IMR-90 (cell line): ENCODE results near the gene CCDC63. TPM values are rescaled to one million over a fixed set of nuclear protein-coding genes. Genes with fewer than 3 reads are reported as not detected.

Source experiments
- ATAC-seq: fragments of 200-7000 bp; cut with Tn5 transposase; 2 replicates; pipeline ENCODE4 v1.9.1; 2020; ENCODE audit warnings: low read depth, mild to moderate bottlenecking, moderate library complexity
- BruUV-seq: library from RNA; stranded (reverse); fragments of 400-500 nt; replicated peaks from 2 replicates; lab custom pipeline; 2021; lab: Mats Ljungman, UMichigan
- CTCF ChIA-PET: fragments of 300-600 bp; formaldehyde crosslinking; extraction: SDS; loops from one replicate; lab custom pipeline; 2021; ENCODE audit warnings: antibody characterized with exemption; lab: Yijun Ruan, JAX
- POLR2A ChIA-PET: fragments of 300-600 bp; sonication (Branson Sonifier 250); formaldehyde crosslinking; loops from one replicate; lab custom pipeline; 2022; ENCODE audit warnings: antibody characterized with exemption; ENCODE audit not compliant: unreplicated experiment; lab: Charles Lee
- DNase-seq: peaks from one replicate; pipeline ENCODE4 v3.0.0; 2013
- H2AFZ ChIP-seq: replicated peaks from 2 replicates; pipeline ENCODE3; 2013; ENCODE audit warnings: low read length, mild to moderate bottlenecking; ENCODE audit not compliant: poor library complexity
- H2AK5ac ChIP-seq: 2 replicates; pipeline ENCODE4 v1.6.1; 2013; ENCODE audit warnings: low read depth, low read length, inconsistent platforms
- H2AK9ac ChIP-seq: replicated peaks from 2 replicates; pipeline ENCODE3; 2013; ENCODE audit warnings: mild to moderate bottlenecking, low read depth, low read length, moderate library complexity; ENCODE audit not compliant: poor library complexity
- H2BK120ac ChIP-seq: 2 replicates; pipeline ENCODE4 v1.6.1; 2013; ENCODE audit warnings: low read depth, low read length, inconsistent platforms
- H2BK15ac ChIP-seq: 3 replicates; pipeline ENCODE4 v1.6.1; 2013; ENCODE audit warnings: low read depth, low read length, inconsistent platforms
- H2BK20ac ChIP-seq: 2 replicates; pipeline ENCODE4 v1.6.1; 2013; ENCODE audit warnings: low read depth, mild to moderate bottlenecking, inconsistent platforms, low read length, moderate library complexity
- H2BK5ac ChIP-seq: 2 replicates; pipeline ENCODE4 v1.6.1; 2013; ENCODE audit warnings: mild to moderate bottlenecking, low read depth, low read length, inconsistent platforms; ENCODE audit not compliant: poor library complexity, severe bottlenecking
- H3K14ac ChIP-seq: replicated peaks from 2 replicates; pipeline ENCODE4 v1.6.1; 2013; ENCODE audit warnings: low read depth, low read length, inconsistent platforms
- H3K18ac ChIP-seq: 2 replicates; pipeline ENCODE4 v1.6.1; 2013; ENCODE audit warnings: low read depth, low read length, control low read depth
- H3K23ac ChIP-seq: 2 replicates; pipeline ENCODE4 v1.6.1; 2013; ENCODE audit warnings: low read depth, low read length, inconsistent platforms
- H3K27ac ChIP-seq: 2 replicates; pipeline ENCODE4 v1.5.1; 2013; ENCODE audit warnings: mild to moderate bottlenecking, control low read depth, low read length; ENCODE audit not compliant: insufficient read depth
- H3K27me3 ChIP-seq: 2 replicates; pipeline ENCODE4 v1.6.1; 2013; ENCODE audit warnings: low read length; ENCODE audit not compliant: control insufficient read depth, insufficient read depth
- H3K36me3 ChIP-seq: 2 replicates; pipeline ENCODE4 v1.6.1; 2013; ENCODE audit warnings: low read length, mixed read lengths; ENCODE audit not compliant: control insufficient read depth, insufficient read depth
- H3K4ac ChIP-seq: 2 replicates; pipeline ENCODE4 v1.6.1; 2013; ENCODE audit warnings: low read depth, low read length, inconsistent platforms
- H3K4me1 ChIP-seq: 2 replicates; pipeline ENCODE4 v1.6.1; 2013; ENCODE audit warnings: low read length, mixed read lengths; ENCODE audit not compliant: control insufficient read depth, insufficient read depth
- H3K4me2 ChIP-seq: 2 replicates; pipeline ENCODE4 v1.6.1; 2013; ENCODE audit warnings: low read depth, mild to moderate bottlenecking, control low read depth, low read length, moderate library complexity
- H3K4me3 ChIP-seq: 2 replicates; pipeline ENCODE4 v1.5.1; 2013; ENCODE audit warnings: low read depth, mild to moderate bottlenecking, control low read depth, low read length, moderate library complexity; ENCODE audit not compliant: insufficient read depth
- H3K56ac ChIP-seq: 2 replicates; pipeline ENCODE4 v1.6.1; 2013; ENCODE audit warnings: low read length, inconsistent platforms; ENCODE audit not compliant: insufficient read depth; ENCODE audit errors: extremely low read depth
- H3K79me1 ChIP-seq, 2 experiments: 2 replicates each; pipeline ENCODE4 v1.6.1; 2013; ENCODE audit warnings: low read length in 2 of 2, inconsistent platforms in 1 of 2, low read depth in 1 of 2
- H3K9ac ChIP-seq: 2 replicates; pipeline ENCODE4 v1.6.1; 2013; ENCODE audit warnings: low read depth, low read length, control low read depth
- H3K9me1 ChIP-seq: 2 replicates; pipeline ENCODE4 v1.6.1; 2013; ENCODE audit warnings: low read length, inconsistent platforms; ENCODE audit not compliant: insufficient read depth
- H3K9me3 ChIP-seq: 2 replicates; pipeline ENCODE4 v1.6.1; 2013; ENCODE audit warnings: low read length; ENCODE audit not compliant: control insufficient read depth, insufficient read depth
- H4K20me1 ChIP-seq: 2 replicates; pipeline ENCODE4 v1.6.1; 2013; ENCODE audit warnings: low read length, inconsistent platforms; ENCODE audit not compliant: insufficient read depth
- H4K5ac ChIP-seq: 2 replicates; pipeline ENCODE4 v1.6.1; 2013; ENCODE audit warnings: mild to moderate bottlenecking, low read depth, low read length, control low read depth
- H4K8ac ChIP-seq, 2 experiments: 2 replicates each; pipeline ENCODE4 v1.6.1; 2013; ENCODE audit warnings: low read depth in 2 of 2, low read length in 2 of 2, control low read depth in 1 of 2, inconsistent platforms in 1 of 2
- H4K91ac ChIP-seq: 2 replicates; pipeline ENCODE4 v1.6.1; 2013; ENCODE audit warnings: low read depth, low read length, inconsistent platforms; ENCODE audit not compliant: insufficient read depth
- CEBPB ChIP-seq: IDR thresholded peaks from 2 replicates; pipeline ENCODE4 v1.6.1; 2012; ENCODE audit warnings: low read depth, low read length, improper control_type of control experiment
- CHD1 ChIP-seq: IDR thresholded peaks from 2 replicates; pipeline ENCODE4 v1.6.1; 2012; ENCODE audit warnings: low read depth, low read length, improper control_type of control experiment
- FOS ChIP-seq: fragments of 150-350 bp; IDR thresholded peaks from 2 replicates; pipeline ENCODE4 v1.6.1; 2016; ENCODE audit warnings: low read depth, low read length
- NFE2L2 ChIP-seq: fragments of 150-350 bp; IDR thresholded peaks from 2 replicates; pipeline ENCODE4 v1.6.1; 2016; ENCODE audit warnings: low read depth, mild to moderate bottlenecking, low read length
- POLR2A ChIP-seq: IDR thresholded peaks from 2 replicates; pipeline ENCODE4 v1.6.1; 2012; ENCODE audit warnings: mild to moderate bottlenecking, low read depth, low read length
- RCOR1 ChIP-seq: IDR thresholded peaks from 2 replicates; pipeline ENCODE4 v1.6.1; 2012; ENCODE audit warnings: mild to moderate bottlenecking, low read length, improper control_type of control experiment; ENCODE audit not compliant: insufficient replicate concordance
- RFX5 ChIP-seq: IDR thresholded peaks from 2 replicates; pipeline ENCODE4 v1.8.0; 2012; ENCODE audit warnings: low read depth, mild to moderate bottlenecking, low read length, moderate library complexity
- WGBS, 2 experiments: methylation state at CpG; one replicate each; pipeline versions ENCODE4 v1.1.5 to v1.1.7; 2013; ENCODE audit warnings: missing lambda C conversion rate in 2 of 2; ENCODE audit not compliant: insufficient read length in 1 of 2; ENCODE audit errors: extremely low coverage in 2 of 2; 5-methylcytosine and 5-hydroxymethylcytosine counted together
- dilution Hi-C: fragments of 300-500 bp; cut with HindIII; formaldehyde crosslinking; loops from one replicate; pipeline ENCODE4 v1.14.3; 2018; ENCODE audit warnings: low sequenced_read_pairs; ENCODE audit not compliant: unreplicated experiment
- in situ Hi-C: fragments of 300-500 bp; cut with MboI; formaldehyde crosslinking; loops from 3 replicates; pipeline ENCODE4 v1.14.3; 2019; ENCODE audit warnings: low sequenced_read_pairs, inconsistent platforms, mixed read lengths
- intact Hi-C: fragments of 100-400 bp; cut with micrococcal nuclease; formaldehyde crosslinking; loops from 2 replicates; pipeline ENCODE4 v1.10.0; 2022
- polyA plus RNA-seq, 3 experiments: library from polyadenylated mRNA; depleted of rRNA; stranded (reverse); fragments of >200 nt; gene quantifications; 2 replicates each; pipeline ENCODE4 v1.2.3, GENCODE V29; 2012; ENCODE audit warnings: low replicate concordance in 1 of 3
- total RNA-seq: library from RNA; depleted of rRNA; stranded (reverse); fragments of >200 nt; gene quantifications from 2 replicates; pipeline ENCODE4 v1.2.3, GENCODE V29; 2012
- TF ChIP-seq, protein P1 (sequence below): fragments of 150-350 bp; IDR thresholded peaks from 2 replicates; pipeline ENCODE4 v1.6.1; 2017; ENCODE audit warnings: mild to moderate bottlenecking, antibody characterized with exemption, low read length, low read depth
- TF ChIP-seq, protein P2 (sequence below): conservative IDR thresholded peaks from 2 replicates; pipeline ENCODE4 v1.5.1; 2012; ENCODE audit warnings: mild to moderate bottlenecking, low read depth, low read length, improper control_type of control experiment

The CCDC63 gene
- total and polyA plus RNA-seq, 2 of the 4 experiments (the other 2 are of a cell fraction) = not detected

DNA sequence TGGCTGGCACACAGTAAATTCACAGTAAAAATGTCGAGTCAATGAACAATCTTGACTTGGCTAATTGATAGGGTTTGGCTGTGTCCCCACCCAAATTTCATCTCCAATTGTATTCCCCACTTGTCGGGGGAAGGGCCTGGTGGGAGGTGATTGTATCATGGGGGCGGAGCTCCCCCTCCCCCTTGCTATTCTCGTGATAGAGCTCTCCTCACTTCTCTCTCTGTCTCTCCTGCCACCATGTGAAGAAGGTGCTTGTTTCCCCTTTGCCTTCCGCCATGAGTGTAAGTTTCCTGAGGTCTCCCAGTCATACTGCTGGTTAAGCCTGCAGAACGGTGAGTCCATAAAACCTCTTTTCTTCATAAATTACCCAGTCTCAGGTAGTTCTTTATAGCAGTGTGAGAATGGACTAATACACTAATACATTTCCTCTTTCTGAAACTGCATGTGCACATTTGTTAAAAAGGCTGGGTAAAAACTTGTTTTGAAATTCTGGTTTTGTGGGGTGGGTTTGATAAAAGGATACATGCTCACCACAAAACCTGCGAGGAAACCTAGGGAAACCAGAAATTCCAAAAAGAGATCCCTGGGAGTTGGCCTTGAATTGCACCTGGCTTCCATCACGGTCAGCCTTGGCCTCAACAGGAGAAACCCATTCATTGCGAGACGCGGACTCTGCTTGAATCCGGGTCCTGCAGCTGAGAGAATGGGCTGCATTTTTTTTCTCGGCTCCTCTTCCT, 89.7 kb downstream of the CCDC63 start:
- no peak overlapping the region for H3K14ac ChIP-seq
- H2BK5ac ChIP-seq = no peak overlapping the region
- H3K4me3 ChIP-seq = no peak overlapping the region
- CTCF ChIA-PET = interaction anchor here (1.0 kb wide), 1 partner anchor 377 kb away, joined by 7 read pairs; no protein-coding TSS in a partner anchor
- no peak overlapping the region for H4K8ac ChIP-seq
- intact Hi-C loops (loop anchor here (1.0 kb wide), 2 partner anchors 362 to 377 kb away; no protein-coding TSS in a partner anchor), in situ Hi-C loops (loop anchor here (10.0 kb wide), 1 partner anchor 378 kb away; no protein-coding TSS in a partner anchor), dilution Hi-C loops (no loop called here)
- H4K5ac ChIP-seq = no peak overlapping the region
- BruUV-seq = no TSS peak
- DNase-seq = no peak
- no peak overlapping the region for H3K23ac ChIP-seq
- H3K27me3 ChIP-seq = peaks cover 4% of the 10 kb centered on the region
- ATAC-seq = no peak
- TF ChIP-seq, protein P1, sequence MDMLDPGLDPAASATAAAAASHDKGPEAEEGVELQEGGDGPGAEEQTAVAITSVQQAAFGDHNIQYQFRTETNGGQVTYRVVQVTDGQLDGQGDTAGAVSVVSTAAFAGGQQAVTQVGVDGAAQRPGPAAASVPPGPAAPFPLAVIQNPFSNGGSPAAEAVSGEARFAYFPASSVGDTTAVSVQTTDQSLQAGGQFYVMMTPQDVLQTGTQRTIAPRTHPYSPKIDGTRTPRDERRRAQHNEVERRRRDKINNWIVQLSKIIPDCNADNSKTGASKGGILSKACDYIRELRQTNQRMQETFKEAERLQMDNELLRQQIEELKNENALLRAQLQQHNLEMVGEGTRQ = no peak
- TF ChIP-seq NFE2L2 (no peak), FOS (no peak), POLR2A (no peak), CHD1 (no peak), RFX5 (no peak), CEBPB (no peak), RCOR1 (no peak)
- TF ChIP-seq, protein P2, sequence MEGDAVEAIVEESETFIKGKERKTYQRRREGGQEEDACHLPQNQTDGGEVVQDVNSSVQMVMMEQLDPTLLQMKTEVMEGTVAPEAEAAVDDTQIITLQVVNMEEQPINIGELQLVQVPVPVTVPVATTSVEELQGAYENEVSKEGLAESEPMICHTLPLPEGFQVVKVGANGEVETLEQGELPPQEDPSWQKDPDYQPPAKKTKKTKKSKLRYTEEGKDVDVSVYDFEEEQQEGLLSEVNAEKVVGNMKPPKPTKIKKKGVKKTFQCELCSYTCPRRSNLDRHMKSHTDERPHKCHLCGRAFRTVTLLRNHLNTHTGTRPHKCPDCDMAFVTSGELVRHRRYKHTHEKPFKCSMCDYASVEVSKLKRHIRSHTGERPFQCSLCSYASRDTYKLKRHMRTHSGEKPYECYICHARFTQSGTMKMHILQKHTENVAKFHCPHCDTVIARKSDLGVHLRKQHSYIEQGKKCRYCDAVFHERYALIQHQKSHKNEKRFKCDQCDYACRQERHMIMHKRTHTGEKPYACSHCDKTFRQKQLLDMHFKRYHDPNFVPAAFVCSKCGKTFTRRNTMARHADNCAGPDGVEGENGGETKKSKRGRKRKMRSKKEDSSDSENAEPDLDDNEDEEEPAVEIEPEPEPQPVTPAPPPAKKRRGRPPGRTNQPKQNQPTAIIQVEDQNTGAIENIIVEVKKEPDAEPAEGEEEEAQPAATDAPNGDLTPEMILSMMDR = no peak
- no peaks in the 10 kb centered on the region for H3K4me1 ChIP-seq
- no peak overlapping the region for H4K91ac ChIP-seq
- H3K27ac ChIP-seq = no peak overlapping the region
- H2BK15ac ChIP-seq = no peak overlapping the region
- H2AFZ ChIP-seq = no peak overlapping the region
- no peak overlapping the region for H2AK9ac ChIP-seq
- H2BK20ac ChIP-seq = no peak overlapping the region
- no peak overlapping the region for H2AK5ac ChIP-seq
- H3K18ac ChIP-seq = no peak overlapping the region
- H4K20me1 ChIP-seq = no peaks in the 10 kb centered on the region
- no peak overlapping the region for H3K4ac ChIP-seq
- H3K4me2 ChIP-seq = no peak overlapping the region
- no peaks in the 10 kb centered on the region for H3K9me3 ChIP-seq
- H2BK120ac ChIP-seq = no peak overlapping the region
- no peak overlapping the region for H3K56ac ChIP-seq
- POLR2A ChIA-PET = no interaction called here
- no peaks in the 10 kb centered on the region for H3K9me1 ChIP-seq
- no peaks in the 10 kb centered on the region for H3K36me3 ChIP-seq
- H3K9ac ChIP-seq = no peak overlapping the region
- H3K79me1 ChIP-seq = no peaks in the 10 kb centered on the region
- 17% methylated on average over 1 of the region's 13 CpGs; no CpG with 5 or more reads in 1 of the 2 experiments for WGBS, 2 experiments
